ENCODE results near the gene IER3. TPM values are rescaled to one million over a fixed set of nuclear protein-coding genes. Genes with fewer than 3 reads are reported as not detected.
A peak's percentile ranks its signal among the peaks of the same experiment; 100 is the strongest.

The IER3 gene
- total and polyA plus RNA-seq, 2 of the 13 experiments (the other 11 are each of a cell fraction or from before 2014, with no cell fraction given): 51.1 to 131 TPM

DNA sequence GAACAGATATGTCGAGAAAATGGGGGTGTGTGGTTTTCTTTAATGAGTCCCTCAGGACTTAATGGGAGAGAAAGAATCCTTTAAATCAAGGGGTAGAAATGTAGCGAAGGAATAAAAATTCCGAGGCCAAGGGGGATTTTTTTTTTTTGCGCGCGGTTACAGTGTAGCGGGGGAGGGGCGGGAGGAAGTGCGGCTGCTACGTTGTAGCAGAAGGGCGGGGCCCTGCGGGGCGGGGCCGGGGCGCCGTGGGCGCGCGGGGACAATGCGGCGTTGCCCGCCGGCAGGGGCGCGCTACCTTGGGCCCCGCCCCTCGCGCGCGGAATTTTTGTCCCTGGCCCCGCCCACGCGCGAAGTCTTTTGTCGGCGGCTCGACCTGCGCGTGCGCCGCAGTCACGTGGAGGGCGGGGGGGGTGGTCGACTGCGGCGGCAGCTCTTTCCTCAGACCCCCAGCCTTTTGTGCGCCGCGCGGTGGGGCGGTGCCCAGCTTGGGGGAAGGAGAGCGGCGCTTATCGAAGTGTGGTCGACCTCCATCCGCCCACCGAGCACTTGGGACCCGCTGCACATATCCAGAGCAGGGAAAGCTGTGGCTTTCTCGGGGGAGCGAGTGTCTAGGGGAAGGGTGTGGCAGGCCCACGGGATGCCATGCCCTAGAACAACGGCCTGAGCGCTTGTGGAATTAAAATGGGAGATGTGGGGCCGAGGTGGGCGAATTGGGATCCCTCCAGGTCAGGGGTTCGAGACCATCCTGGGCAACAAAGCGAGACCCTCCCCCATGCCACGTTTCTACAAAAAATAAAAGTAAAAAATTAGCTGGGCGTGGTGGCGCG, 22.9 kb downstream of the IER3 start (continued):
- TF ChIP-seq, protein P1, sequence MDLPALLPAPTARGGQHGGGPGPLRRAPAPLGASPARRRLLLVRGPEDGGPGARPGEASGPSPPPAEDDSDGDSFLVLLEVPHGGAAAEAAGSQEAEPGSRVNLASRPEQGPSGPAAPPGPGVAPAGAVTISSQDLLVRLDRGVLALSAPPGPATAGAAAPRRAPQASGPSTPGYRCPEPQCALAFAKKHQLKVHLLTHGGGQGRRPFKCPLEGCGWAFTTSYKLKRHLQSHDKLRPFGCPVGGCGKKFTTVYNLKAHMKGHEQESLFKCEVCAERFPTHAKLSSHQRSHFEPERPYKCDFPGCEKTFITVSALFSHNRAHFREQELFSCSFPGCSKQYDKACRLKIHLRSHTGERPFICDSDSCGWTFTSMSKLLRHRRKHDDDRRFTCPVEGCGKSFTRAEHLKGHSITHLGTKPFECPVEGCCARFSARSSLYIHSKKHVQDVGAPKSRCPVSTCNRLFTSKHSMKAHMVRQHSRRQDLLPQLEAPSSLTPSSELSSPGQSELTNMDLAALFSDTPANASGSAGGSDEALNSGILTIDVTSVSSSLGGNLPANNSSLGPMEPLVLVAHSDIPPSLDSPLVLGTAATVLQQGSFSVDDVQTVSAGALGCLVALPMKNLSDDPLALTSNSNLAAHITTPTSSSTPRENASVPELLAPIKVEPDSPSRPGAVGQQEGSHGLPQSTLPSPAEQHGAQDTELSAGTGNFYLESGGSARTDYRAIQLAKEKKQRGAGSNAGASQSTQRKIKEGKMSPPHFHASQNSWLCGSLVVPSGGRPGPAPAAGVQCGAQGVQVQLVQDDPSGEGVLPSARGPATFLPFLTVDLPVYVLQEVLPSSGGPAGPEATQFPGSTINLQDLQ (CRISPR knock-in tag; IDR thresholded peaks at IDR 0.05): no peak
- TF ChIP-seq KLF11 (CRISPR knock-in tag; IDR thresholded peaks at IDR 0.05): no peak; the same call in 1 of the 2 replicates
- no peak for TF ChIP-seq IKZF1 (IDR thresholded peaks at IDR 0.05)
- TF ChIP-seq, protein P2, sequence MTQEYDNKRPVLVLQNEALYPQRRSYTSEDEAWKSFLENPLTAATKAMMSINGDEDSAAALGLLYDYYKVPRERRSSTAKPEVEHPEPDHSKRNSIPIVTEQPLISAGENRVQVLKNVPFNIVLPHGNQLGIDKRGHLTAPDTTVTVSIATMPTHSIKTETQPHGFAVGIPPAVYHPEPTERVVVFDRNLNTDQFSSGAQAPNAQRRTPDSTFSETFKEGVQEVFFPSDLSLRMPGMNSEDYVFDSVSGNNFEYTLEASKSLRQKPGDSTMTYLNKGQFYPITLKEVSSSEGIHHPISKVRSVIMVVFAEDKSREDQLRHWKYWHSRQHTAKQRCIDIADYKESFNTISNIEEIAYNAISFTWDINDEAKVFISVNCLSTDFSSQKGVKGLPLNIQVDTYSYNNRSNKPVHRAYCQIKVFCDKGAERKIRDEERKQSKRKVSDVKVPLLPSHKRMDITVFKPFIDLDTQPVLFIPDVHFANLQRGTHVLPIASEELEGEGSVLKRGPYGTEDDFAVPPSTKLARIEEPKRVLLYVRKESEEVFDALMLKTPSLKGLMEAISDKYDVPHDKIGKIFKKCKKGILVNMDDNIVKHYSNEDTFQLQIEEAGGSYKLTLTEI (CRISPR knock-in tag; conservative IDR thresholded peaks at IDR 0.05): no peak
- no peak; the same call in 1 of the 2 replicates for TF ChIP-seq FOXO1 (CRISPR knock-in tag; IDR thresholded peaks at IDR 0.05)
- no peak for TF ChIP-seq ZNF432 (CRISPR knock-in tag; IDR thresholded peaks at IDR 0.05; ENCODE audit: borderline replicate concordance)
- TF ChIP-seq KMT2B (CRISPR knock-in tag; IDR thresholded peaks at IDR 0.05): no peak
- no peak for TF ChIP-seq MZF1 (CRISPR knock-in tag; IDR thresholded peaks at IDR 0.05; ENCODE audit: borderline replicate concordance)
- no peak for TF ChIP-seq CBX2 (IDR thresholded peaks at IDR 0.05; ENCODE audit: low read depth, low read length)
- TF ChIP-seq CBX2 (CRISPR knock-in tag; IDR thresholded peaks at IDR 0.05; ENCODE audit: low read depth): no peak
- TF ChIP-seq HOXA7 (CRISPR knock-in tag; IDR thresholded peaks at IDR 0.05): no peak
- no peak; the same call in 1 of the 2 replicates for TF ChIP-seq ZNF598 (CRISPR knock-in tag; IDR thresholded peaks at IDR 0.05; ENCODE audit: borderline replicate concordance)
- no peak for TF ChIP-seq ZNF354B (CRISPR knock-in tag; IDR thresholded peaks at IDR 0.05)
- no peak for TF ChIP-seq SETDB1 (CRISPR knock-in tag; IDR thresholded peaks at IDR 0.05; ENCODE audit: borderline replicate concordance)
- TF ChIP-seq ZNF251 (CRISPR knock-in tag; IDR thresholded peaks at IDR 0.05): no peak
- TF ChIP-seq FIP1L1 (IDR thresholded peaks at IDR 0.05; ENCODE audit: borderline replicate concordance, insufficient read depth, low read depth, low read length): no peak
- TF ChIP-seq HNRNPLL (IDR thresholded peaks at IDR 0.05; ENCODE audit: low read depth, low read length, poor library complexity, severe bottlenecking): peak; percentile 45
- TF ChIP-seq ZNF777 (CRISPR knock-in tag; IDR thresholded peaks at IDR 0.05): peak; percentile 26; the same call in 1 of the 2 replicates
- peak; percentile 55; the same call in 1 of the 2 replicates for TF ChIP-seq HDAC2 (CRISPR knock-in tag; IDR thresholded peaks at IDR 0.05)
- TF ChIP-seq HCFC1 (IDR thresholded peaks at IDR 0.05; ENCODE audit: low read depth, low read length): peak; percentile 28; the same call in 1 of the 2 replicates
- no peak for TF ChIP-seq ZNF224 (CRISPR knock-in tag; IDR thresholded peaks at IDR 0.05)
- 0 out of 2 replicates have a peak, but pooled peaks have one; percentile 17 for TF ChIP-seq ZSCAN12 (CRISPR knock-in tag; IDR thresholded peaks at IDR 0.05)
- TF ChIP-seq ZNF660 (CRISPR knock-in tag; IDR thresholded peaks at IDR 0.05; ENCODE audit: borderline replicate concordance, low read depth): no peak; the same call in 1 of the 2 replicates
- TF ChIP-seq ZFY (CRISPR knock-in tag; IDR thresholded peaks at IDR 0.05): peak; percentile 46
- TF ChIP-seq, protein P3, sequence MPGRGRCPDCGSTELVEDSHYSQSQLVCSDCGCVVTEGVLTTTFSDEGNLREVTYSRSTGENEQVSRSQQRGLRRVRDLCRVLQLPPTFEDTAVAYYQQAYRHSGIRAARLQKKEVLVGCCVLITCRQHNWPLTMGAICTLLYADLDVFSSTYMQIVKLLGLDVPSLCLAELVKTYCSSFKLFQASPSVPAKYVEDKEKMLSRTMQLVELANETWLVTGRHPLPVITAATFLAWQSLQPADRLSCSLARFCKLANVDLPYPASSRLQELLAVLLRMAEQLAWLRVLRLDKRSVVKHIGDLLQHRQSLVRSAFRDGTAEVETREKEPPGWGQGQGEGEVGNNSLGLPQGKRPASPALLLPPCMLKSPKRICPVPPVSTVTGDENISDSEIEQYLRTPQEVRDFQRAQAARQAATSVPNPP (CRISPR knock-in tag; IDR thresholded peaks at IDR 0.05): no peak; the same call in 1 of the 2 replicates
- TF ChIP-seq ZNF282 (IDR thresholded peaks at IDR 0.05; ENCODE audit: partially characterized antibody): no peak
